Urinary bladder (tissue), 4 donors: ENCODE data around the gene DONSON. TPM values are rescaled to one million over a fixed set of nuclear protein-coding genes. Genes with fewer than 3 reads are reported as not detected.
"Not testable (repeated sequence)": the region's sequence is repeated elsewhere in the genome, so short reads cannot be mapped to it uniquely, and the experiment has no call there.

Experiments used
- DNase-seq: peaks from one replicate; pipeline ENCODE4 v3.0.0-alpha.2; 2015; ENCODE audit errors: extremely low spot score
- H3K27ac ChIP-seq: one replicate; pipeline ENCODE4 v1.5.1; 2013; ENCODE audit warnings: low read depth, mild to moderate bottlenecking, moderate library complexity
- H3K36me3 ChIP-seq: one replicate; pipeline ENCODE4 v1.6.1; 2013; ENCODE audit warnings: mild to moderate bottlenecking, moderate library complexity; ENCODE audit not compliant: insufficient read depth
- H3K4me1 ChIP-seq: one replicate; pipeline ENCODE4 v1.6.1; 2013; ENCODE audit warnings: mild to moderate bottlenecking, moderate library complexity; ENCODE audit not compliant: insufficient read depth
- H3K4me3 ChIP-seq: one replicate; pipeline ENCODE4 v1.5.1; 2013; ENCODE audit warnings: low read depth, low read length
- WGBS: extraction: QIAGEN DNeasy Blood & Tissue Kit; methylation state at CpG from one replicate; pipeline ENCODE4 v1.1.7; 2013; 5-methylcytosine and 5-hydroxymethylcytosine counted together
- polyA plus RNA-seq: library from polyadenylated mRNA; stranded (reverse); fragments of 200-250 nt; gene quantifications from one replicate; pipeline ENCODE4 v1.2.3, GENCODE V29; 2013
- total RNA-seq: library from RNA; depleted of rRNA; stranded (reverse); fragments of >200 nt; gene quantifications from one replicate; pipeline ENCODE4 v1.2.3, GENCODE V29; 2014
- donor health status: healthy with polysubstance abuse.
- donor health status: healthy.

DONSON gene
- total and polyA plus RNA-seq, 2 donors = 6.0 to 28.7 TPM

DNA sequence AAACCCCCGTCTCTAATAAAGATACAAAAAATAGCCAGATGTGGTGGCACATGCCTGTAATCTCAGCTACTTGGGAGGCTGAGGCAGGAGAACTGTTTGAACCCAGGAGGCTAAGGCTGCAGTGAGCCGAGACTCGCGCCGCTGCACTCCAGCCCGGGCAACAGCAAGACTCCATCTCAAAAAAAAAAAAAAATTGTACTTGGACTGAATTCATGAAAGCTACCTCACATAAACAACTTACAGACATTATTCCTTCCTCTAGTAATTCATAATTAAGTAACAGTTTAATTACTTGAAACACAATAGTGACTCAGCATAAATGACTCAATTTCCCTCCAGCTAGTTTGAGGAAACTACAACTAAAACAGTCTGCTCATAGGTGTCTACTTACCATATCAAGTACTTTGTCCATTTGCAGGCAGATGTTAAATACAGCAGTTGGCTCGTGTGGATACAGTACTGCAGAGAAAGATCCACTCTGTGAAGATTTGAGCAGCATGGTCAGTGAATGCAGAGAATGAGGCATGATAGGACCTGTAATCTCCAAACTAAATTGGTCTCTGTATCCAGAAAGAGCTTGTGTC lies 9.4 kb downstream of the DONSON start:
- H3K27ac ChIP-seq = no peak overlapping the region
- H3K4me1 ChIP-seq = no peaks in the 10 kb centered on the region
- no peak for DNase-seq
- peaks cover 4% of the 10 kb centered on the region for H3K36me3 ChIP-seq
- 88% methylated on average over 7 of the region's 7 CpGs for WGBS
- H3K4me3 ChIP-seq = no peak overlapping the region

DNA sequence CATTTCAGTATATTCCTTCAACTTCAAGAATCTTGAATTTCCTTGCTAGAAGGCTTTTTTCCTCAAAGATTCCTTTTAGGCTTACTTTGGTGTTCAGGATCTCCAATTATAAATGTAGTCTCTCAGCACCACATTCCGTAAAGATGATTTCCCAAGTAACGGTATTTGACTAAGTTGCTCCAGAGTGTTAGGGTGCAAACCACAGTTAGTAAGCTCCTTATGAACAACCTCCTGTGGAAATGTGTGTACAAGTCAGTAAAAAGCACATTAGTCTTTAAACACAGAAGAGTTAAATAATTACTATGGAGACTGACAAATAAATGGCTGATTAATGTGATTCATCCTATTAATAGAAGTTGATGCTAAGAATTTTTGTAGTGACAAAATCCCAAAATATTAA lies 10.3 kb downstream of the DONSON start:
- Histone ChIP-seq H3K36me3 (peaks cover 4% of the 10 kb centered on the region), H3K4me1 (no peaks in the 10 kb centered on the region), H3K4me3 (no peak overlapping the region), H3K27ac (no peak overlapping the region)
- 65% methylated on average over 2 of the region's 2 CpGs for WGBS
- no peak for DNase-seq

DNA sequence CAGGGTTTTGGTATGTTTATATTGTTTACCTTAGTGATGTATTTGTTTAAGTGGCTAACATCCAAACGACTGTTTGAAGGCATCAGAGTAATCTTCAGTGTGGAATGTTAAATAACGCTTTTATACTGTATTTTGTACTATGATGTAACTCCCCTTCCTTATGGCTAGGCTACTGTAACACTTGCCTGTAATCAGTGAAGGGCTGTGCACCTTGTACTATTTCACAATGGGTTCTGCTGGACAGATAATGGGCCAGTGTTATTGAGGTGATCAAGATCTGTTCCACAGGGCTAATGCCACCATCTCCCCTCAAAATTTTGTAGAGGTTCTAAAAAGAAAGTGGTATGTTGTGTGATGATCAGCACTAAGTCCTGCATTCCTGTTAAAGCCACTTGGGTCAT lies 11.7 kb downstream of the DONSON start:
- 28% methylated on average over 2 of the region's 2 CpGs for WGBS
- not testable (repeated sequence) for H3K27ac ChIP-seq, H3K4me3 ChIP-seq, H3K4me1 ChIP-seq, DNase-seq, H3K36me3 ChIP-seq

DNA sequence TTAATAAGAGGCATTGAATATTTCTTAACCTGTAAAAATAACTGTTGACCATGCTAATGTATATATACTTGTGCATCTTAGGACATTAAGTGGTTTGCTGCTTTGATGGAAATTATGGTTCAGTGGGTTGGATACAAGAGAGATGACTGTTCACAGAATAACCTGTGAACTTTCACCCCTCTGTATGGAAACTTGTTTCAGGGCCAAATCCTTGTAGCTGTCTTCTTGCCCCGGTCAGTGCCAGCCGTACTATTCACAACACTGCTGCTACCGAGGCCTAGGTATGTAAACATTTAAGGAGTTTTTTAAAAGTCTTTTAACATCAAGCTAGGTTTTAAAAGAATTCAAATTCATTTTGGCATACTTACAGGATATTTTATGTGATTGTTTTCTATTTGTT lies 16.1 kb downstream of the DONSON start:
- H3K27ac ChIP-seq = no peak overlapping the region
- 30% methylated on average over 3 of the region's 3 CpGs for WGBS
- DNase-seq = no peak
- no peaks in the 10 kb centered on the region for H3K4me1 ChIP-seq
- H3K4me3 ChIP-seq = no peak overlapping the region
- peaks cover 11% of the 10 kb centered on the region for H3K36me3 ChIP-seq

DNA sequence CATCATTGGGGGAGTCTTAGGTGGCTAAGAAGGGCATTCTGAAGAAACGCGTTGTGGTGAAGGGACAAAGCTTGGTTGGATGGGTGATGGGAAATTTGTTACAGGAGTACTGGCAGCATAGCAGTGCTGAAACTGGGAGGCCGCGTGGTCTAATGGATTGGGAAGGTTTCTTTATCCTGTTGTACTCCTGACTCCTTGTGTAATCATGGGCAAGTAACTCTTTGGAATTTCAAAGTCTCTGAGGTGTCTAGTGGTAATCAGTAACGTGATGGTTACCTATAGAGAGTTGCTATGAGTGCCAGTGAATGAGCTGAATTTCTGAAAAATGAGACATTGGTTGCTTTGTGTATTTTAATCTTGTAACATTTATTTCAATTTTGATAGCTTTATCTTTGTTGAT lies 18.5 kb downstream of the DONSON start:
- Histone ChIP-seq H3K27ac (no peak overlapping the region), H3K4me3 (no peak overlapping the region), H3K4me1 (no peaks in the 10 kb centered on the region), H3K36me3 (peaks cover 11% of the 10 kb centered on the region)
- WGBS = 91% methylated on average over 5 of the region's 5 CpGs
- no peak for DNase-seq

DNA sequence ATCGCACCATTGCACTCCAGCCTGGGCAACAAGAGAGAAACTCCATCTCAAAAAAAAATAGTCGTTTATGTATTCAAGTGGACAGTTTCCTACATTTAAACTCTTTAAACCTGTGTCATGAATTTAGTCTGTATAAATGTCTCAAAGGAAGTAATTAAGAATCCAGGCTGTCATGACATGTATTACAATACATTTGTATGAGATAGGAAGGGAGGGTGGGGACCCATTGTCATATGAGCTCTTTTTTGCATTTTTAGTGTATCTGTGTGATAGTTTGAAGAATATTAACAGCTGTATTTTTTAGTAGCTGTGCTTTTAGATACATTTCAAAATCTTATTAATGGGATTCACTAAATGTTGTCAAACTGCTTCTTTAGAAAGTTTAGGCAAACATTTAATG lies 20.0 kb downstream of the DONSON start:
- H3K27ac ChIP-seq = no peak overlapping the region
- no peak overlapping the region for H3K4me3 ChIP-seq
- DNase-seq = no peak
- no peaks in the 10 kb centered on the region for H3K4me1 ChIP-seq
- WGBS = 86% methylated on average over 2 of the region's 2 CpGs
- peaks cover 8% of the 10 kb centered on the region for H3K36me3 ChIP-seq

DNA sequence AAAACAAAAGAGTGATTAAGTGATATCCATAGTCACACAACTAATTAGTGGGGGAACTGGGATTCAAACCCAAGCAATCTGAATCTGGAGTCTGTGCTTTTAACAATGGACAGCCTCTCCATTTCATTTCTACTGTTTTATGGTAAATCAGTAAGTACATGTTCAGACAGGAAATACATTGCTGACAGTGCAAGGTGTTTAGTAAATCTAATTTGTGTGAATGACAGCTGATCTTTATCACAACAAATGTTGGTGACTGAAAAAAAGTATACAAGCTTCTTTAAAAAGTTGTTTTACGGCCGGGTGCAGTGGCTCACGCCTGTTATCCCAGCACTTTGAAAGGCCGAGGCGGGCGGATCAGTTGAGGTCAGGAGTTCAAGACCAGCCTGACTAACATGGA lies 20.6 kb downstream of the DONSON start:
- Histone ChIP-seq H3K27ac (no peak overlapping the region), H3K4me1 (no peaks in the 10 kb centered on the region), H3K36me3 (peaks cover 8% of the 10 kb centered on the region), H3K4me3 (no peak overlapping the region)
- no peak for DNase-seq
- 59% methylated on average over 6 of the region's 6 CpGs for WGBS

DNA sequence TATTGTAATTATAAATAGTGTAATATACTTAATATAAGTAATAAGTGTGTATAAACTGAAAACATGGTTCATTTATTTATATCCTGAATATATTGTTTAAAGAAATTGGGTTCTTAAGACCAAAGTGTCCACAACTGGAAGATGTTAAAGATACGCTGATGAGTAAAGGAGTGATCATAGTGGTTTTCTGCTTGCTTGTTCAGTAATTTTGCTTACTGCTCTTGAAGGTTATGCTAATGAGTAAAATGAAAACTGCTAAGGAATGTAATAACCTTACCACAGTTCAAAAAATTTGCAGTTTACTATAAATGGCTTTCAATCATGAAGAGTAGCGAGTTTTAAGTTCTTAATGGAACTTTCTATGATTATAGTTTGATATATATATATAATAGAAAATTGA lies 22.0 kb downstream of the DONSON start:
- Histone ChIP-seq H3K36me3 (peaks cover 7% of the 10 kb centered on the region), H3K4me1 (no peaks in the 10 kb centered on the region), H3K4me3 (no peak overlapping the region), H3K27ac (no peak overlapping the region)
- 96% methylated on average over 2 of the region's 2 CpGs for WGBS
- DNase-seq = no peak

DNA sequence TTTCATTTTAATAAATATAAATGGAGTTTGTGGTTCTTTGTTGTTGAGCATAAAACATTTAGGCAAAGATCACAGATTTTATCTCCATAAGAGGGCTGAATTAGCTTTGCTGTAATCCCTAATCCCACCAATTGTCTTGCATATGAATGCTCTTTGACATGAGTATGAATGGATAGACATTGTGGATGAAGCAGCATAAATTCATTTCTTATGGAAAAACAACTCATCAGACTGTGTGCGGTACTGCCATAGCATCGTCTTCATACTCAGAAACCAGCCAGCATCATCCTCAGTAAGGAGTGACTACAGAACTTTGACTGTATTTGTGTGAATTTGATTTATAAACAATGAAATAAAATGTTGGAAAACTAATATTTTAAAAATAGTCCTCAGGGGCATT lies 26.1 kb downstream of the DONSON start:
- 95% methylated on average over 2 of the region's 2 CpGs for WGBS
- H3K36me3 ChIP-seq = peaks cover 10% of the 10 kb centered on the region

DNA sequence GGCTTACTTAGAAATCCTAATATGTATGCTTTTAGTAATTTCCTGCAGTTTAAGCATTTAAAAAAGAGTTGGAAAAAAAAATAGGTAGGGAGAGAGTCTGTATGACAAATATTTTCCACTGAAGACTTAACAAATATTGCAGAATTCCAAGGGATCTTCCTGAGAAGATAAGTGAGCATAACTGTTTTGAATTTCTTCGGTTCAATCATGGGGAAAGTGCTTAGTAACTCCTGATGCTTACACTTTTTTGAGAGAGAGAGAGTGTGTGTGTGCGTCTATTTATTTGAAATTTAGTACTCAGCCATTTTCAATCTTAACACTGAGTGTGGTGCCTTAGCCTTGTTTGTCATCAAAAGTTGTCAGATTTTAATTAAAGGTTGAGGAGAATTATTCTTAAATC lies 27.1 kb downstream of the DONSON start:
- peaks cover 10% of the 10 kb centered on the region for H3K36me3 ChIP-seq
- 57% methylated on average over 2 of the region's 2 CpGs for WGBS
- H3K27ac ChIP-seq = no peak overlapping the region
- DNase-seq = no peak
- H3K4me1 ChIP-seq = no peaks in the 10 kb centered on the region
- no peak overlapping the region for H3K4me3 ChIP-seq

More for the DNA sequence above, 26.1 kb downstream of the DONSON start:
- Histone ChIP-seq H3K4me3 (no peak overlapping the region), H3K27ac (no peak overlapping the region), H3K4me1 (no peaks in the 10 kb centered on the region)
- DNase-seq = no peak

DNA sequence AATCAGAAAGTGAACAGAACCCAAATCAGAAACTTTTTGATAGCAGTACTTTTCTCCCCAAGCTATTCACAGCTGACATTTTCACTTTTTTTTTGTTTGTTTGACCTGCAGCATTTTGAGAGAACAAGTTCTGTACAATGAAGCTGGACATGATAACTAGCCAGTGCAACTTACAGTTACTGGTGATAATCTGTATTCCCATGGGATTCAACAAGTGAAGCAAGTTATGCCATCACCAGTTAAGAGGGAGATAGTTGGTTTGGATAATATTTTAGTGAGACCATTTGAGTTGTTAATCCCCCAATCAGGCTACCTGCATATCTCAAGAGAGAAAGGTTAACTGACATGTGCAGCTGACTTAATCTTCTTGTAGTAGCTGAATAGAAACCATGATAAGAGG lies 27.5 kb downstream of the DONSON start:
- H3K4me1 ChIP-seq = no peaks in the 10 kb centered on the region
- no peak overlapping the region for H3K27ac ChIP-seq
- peaks cover 10% of the 10 kb centered on the region for H3K36me3 ChIP-seq

DNA sequence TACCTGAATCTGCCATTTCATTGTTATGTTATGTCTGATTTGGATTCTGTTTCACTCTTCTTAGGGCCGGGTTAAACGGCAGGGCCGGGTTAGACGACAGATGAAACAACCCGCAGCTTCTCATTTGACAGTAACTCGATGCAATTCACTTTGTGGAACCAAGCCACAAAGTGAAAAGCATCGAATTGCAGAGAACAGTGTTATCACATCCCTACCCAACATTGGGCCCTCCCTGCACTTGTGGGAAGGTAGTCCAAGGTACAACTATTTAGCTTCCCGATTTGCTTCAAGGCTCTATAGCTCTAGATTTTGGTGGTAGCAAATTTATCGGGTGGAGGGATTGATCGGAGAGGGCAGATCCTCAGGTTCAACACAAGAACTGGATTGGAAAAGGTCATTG lies 28.7 kb downstream of the DONSON start:
- Histone ChIP-seq H3K27ac (no peak overlapping the region), H3K36me3 (peaks cover 10% of the 10 kb centered on the region), H3K4me3 (no peak overlapping the region), H3K4me1 (no peaks in the 10 kb centered on the region)
- DNase-seq = no peak
- WGBS = 92% methylated on average over 10 of the region's 10 CpGs

More for the DNA sequence above, 27.5 kb downstream of the DONSON start:
- H3K4me3 ChIP-seq = no peak overlapping the region
- DNase-seq = no peak

DNA sequence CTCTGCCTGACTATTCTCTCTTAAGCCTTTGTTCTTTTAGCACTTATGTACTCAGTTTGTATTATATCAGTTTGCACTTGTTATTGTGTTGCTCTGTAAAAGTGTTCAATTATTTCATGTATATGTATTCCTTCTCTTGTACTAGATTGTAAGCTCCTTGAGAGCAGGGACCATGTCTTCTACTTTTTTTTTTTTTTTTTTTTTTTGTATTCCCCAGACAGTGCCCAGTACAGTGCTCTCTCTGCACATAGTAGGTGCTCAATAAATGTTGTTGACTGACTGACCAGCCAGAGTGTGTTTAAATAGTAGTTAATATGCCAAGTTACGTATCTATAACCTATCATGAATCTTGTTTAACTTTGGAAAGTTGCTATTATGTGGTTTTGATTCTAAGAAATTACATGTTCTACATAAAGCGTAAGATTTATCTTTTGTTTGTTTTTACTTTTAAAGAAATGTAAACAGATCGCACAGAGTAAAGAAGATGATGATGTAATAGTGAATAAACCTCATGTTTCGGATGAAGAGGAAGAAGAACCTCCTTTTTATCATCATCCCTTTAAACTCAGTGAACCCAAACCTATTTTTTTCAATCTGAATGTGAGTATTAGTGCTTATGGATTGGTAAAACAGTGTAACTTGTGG lies 29.6 kb downstream of the DONSON start:
- H3K4me1 ChIP-seq = no peaks in the 10 kb centered on the region
- H3K27ac ChIP-seq = no peak overlapping the region
- H3K36me3 ChIP-seq = peaks cover 10% of the 10 kb centered on the region
- DNase-seq = no peak
- WGBS = 49% methylated on average over 4 of the region's 4 CpGs
- H3K4me3 ChIP-seq = no peak overlapping the region

DNA sequence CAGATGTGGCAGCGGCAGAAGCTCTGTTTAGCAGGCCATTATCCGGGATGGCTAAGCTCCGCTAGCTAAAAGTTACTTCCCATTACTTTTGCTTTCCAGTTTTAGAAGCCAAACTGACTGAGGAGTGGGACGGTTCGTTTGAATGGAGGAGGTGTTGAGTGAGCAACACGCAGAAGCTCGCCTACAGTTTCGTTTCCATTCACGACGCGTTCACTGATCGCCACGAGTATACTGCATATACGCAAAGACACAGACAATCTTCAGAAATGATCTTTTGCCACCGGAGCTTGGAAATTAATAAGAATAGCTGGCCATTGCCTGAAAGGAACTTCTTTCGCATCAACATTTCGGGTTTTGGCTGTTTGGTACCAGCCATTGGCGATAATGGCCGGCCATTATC lies 31.0 kb downstream of the DONSON start:
- DNase-seq = no peak
- WGBS = 96% methylated on average over 19 of the region's 19 CpGs
- H3K36me3 ChIP-seq = peaks cover 23% of the 10 kb centered on the region
- no peak overlapping the region for H3K27ac ChIP-seq
- H3K4me1 ChIP-seq = no peaks in the 10 kb centered on the region
- H3K4me3 ChIP-seq = no peak overlapping the region

DNA sequence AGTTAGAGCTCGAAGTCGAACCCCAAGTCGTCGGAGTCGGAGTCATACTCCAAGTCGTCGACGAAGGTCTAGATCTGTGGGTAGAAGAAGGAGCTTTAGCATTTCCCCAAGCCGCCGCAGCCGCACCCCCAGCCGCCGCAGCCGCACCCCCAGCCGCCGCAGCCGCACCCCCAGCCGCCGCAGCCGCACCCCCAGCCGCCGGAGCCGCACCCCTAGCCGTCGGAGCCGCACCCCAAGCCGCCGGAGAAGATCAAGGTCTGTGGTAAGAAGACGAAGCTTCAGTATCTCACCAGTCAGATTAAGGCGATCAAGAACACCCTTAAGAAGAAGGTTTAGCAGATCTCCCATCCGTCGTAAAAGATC lies 33.5 kb downstream of the DONSON start:
- no peak for DNase-seq
- Histone ChIP-seq H3K4me1 (no peaks in the 10 kb centered on the region), H3K27ac (no peak overlapping the region), H3K4me3 (no peak overlapping the region), H3K36me3 (peaks cover 23% of the 10 kb centered on the region)
- 98% methylated on average over 32 of the region's 32 CpGs for WGBS
